ENCODE data around the gene RRAGA.
"Not testable (repeated sequence)": the region's sequence is repeated elsewhere in the genome, so short reads cannot be mapped to it uniquely, and the experiment has no call there.

Gene RRAGA

DNA sequence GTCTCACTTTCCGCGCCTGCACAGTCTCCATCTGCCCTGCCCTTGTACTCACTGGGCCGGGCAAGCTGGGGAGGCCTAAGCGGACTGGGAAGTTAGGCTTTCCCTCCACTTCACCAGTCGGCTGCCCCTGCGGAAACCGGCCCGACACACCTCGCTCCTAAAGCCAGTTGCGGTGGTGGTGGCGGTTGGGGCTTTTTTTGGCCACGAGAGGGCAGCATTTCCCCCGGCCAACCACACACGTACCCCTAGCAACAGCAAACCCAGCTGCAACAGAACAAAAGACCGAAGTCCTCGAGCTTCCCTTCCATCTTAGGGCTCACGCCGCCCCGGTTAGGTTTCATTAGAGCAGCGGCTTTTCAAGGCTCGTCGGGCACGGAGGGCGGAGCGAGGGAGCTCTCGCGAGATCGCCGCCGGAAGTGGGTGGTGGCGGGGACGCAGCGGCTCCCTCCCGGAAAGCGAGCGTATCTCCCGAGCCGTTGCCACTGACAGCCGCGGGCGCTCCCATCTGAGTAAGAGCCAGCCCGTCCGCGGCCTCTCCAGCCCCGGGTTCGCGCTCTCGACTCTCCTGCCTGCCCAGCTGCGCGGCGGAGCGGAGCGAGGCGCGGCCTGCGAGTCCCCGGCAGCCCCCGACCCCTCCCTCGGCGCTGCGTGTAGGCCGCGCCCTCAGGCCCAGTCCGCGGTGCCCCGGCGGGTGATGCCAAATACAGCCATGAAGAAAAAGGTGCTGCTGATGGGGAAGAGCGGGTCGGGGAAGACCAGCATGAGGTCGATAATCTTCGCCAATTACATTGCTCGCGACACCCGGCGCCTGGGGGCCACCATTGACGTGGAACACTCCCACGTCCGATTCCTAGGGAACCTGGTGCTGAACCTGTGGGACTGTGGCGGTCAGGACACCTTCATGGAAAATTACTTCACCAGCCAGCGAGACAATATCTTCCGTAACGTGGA lies at the start of gene RRAGA:
Gene RRAGA, plus strand, starts transcription at position 462 of the 951 bp plus-strand sequence. Its CDS starts 233 bp downstream, at position 695.
- DNase-seq: peak; percentile 97

GRCh38 chr9:19000133-19000532 lies 49.1 kb upstream of the RRAGA start:
- DNase-seq: no peak

DNA sequence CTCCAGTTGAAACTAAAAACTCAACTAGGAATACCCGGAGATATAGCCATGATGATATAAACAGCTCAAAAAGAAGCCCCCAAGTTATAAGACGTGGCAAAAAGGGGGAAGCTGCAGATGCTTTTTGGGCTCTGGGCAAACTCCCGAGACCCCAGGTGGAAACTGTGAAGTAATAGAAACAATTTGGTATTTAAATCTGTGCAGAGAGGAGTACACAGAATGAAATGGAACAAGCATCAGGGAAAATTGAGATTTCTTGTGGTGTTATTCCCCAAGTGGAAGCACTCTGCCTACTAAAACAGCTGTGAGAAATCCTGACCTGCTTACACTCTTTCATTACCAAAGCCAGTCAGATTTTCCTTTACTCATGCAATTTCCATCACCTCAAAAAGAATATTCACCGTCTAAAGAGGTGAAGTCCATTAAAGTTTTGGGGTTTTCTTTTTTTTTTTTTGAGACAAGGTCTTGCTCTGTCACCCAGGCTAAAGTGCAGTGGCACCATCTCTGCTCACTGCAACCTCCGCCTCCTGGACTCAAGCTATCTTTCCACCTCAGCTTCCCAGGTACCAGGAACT lies 39.7 kb upstream of the RRAGA start:
- no peak for DNase-seq

DNA sequence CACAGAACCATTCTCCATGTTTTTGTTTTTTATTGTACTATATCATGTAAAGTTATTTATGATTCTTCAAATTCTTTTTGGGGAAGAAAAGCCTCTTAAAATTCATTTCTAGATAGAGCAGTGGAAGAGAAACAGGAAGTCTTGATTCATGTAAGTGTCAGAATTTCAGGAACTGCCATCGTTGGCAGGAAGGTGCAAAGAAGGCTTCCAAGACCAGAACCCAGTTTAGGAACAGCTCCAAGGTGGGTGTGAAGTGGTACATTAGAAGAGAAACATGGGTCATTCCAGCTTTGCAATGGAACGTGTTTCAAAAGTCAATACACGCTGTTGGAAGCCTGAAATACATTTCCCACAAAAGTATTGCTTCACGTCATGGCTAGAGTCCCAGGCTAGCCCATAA lies 31.0 kb upstream of the RRAGA start:
- DNase-seq: no peak

- DNase-seq: no peak
These were observed 28.3 kb upstream of the RRAGA start for GRCh38 chr9:19020886-19021455.

- not testable (repeated sequence) for DNase-seq
These were observed 27.6 kb upstream of the RRAGA start for GRCh38 chr9:19021649-19022048.

DNA sequence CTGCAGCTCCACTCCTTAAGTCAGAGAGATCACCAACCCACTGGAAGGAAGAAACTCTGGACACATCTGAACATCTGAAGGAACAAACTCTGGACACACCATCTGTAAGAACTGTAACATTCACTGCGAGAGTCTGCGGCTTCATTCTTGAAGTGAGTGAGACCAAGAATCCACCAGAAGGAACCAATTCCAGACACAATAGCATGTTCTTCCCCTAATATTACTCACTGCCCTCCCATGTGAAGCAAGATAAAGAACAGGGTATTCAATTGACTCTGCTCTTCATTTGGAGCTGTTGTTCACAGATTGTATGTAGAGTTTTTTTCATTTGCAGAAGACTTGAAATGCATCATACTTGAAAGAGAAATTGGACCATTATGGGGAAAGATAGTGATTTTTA lies 27.0 kb upstream of the RRAGA start:
- no peak for DNase-seq

GRCh38 chr9:19023078-19023477 lies 26.1 kb upstream of the RRAGA start:
- DNase-seq: no peak

- DNase-seq: no peak
These were observed 22.9 kb upstream of the RRAGA start for GRCh38 chr9:19026375-19026774.

- DNase-seq: no peak
These were observed 21.4 kb upstream of the RRAGA start for GRCh38 chr9:19027825-19028224.

- DNase-seq: peak; percentile 74
These were observed 20.3 kb upstream of the RRAGA start for GRCh38 chr9:19028835-19029451.

- no peak for DNase-seq
These were observed 18.3 kb upstream of the RRAGA start for GRCh38 chr9:19030899-19031298.

- no peak for DNase-seq
These were observed 16.8 kb upstream of the RRAGA start for GRCh38 chr9:19032406-19032805.

- DNase-seq: no peak
These were observed 16.2 kb upstream of the RRAGA start, which contains the start of gene SAXO1 for GRCh38 chr9:19033015-19033414. Gene SAXO1, minus strand, starts transcription at chr9:19033209. Its CDS starts 301 bp downstream, at chr9:19032908.

DNA sequence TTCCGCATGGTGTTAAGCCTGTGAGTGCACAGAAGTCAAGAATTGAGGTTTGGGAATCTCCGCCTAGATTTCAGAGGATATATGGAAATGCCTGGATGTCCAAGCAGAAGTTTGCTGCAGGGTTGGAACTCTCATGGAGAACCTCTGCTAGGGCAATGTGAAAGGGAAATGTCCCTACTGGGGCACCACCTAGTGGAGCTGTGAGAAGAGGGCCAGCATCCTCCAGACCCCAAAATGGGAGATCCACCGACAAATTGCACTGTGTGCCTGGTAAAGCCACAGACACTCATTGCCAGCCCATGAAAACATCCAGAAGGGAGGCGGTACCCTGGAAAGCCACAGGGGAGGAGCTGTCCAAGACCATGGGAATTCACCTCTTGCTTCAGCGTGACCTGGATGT lies 12.6 kb upstream of the RRAGA start:
- no peak for DNase-seq

DNA sequence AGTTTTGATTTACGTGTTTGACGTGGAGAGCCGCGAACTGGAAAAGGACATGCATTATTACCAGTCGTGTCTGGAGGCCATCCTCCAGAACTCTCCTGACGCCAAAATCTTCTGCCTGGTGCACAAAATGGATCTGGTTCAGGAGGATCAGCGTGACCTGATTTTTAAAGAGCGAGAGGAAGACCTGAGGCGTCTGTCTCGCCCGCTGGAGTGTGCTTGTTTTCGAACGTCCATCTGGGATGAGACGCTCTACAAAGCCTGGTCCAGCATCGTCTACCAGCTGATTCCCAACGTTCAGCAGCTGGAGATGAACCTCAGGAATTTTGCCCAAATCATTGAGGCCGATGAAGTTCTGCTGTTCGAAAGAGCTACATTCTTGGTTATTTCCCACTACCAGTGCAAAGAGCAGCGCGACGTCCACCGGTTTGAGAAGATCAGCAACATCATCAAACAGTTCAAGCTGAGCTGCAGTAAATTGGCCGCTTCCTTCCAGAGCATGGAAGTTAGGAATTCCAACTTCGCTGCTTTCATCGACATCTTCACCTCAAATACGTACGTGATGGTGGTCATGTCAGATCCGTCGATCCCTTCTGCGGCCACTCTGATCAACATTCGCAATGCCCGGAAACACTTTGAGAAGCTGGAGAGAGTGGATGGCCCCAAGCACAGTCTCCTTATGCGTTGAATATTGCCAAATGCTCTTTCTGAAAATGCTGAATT lies 850 bp downstream of the RRAGA start:
- peak; percentile 30 for DNase-seq

DNA sequence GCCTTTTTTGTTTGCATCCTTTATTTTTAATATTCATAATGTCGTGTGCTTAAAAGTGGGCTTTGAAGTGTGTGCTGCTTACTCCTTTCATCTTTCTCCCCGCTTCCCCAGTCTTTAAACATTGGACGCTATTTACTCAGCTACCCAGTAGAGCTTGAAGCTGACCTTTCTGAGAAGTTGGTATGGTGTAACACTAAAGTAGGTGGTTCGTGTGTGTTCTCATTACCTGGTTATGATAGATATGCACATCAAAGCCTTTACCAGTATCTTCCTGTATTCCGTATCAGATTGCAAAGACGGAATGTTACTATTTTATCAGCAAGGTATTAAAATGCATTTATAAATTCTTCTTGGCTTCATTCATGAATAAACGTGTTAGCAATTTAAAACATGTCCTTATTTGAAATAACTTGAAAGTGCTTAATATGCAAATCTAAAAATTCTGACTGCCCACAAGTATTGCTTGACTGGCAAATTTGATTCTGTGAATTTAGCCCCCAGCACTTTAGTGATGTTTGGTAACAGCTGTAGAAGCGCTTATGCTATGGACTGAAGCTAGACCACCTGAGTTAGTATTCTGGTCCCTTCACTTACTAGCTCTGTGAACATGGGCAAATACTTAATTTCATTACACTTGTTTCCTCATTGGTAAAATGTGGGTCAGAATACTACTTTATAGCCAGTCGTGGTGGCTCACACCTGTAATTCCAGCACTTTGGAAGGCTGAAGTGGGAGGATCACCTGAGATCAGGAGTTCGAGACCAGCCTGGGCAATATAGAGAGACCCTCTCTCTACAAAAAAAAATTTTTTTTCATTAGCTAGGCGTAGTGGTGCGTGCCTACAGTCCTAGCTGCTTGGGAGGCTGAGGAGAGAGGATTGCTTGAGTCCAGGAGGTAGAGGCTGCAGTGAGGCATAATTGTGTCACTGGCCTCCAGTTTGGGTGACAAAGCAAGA lies 1.7 kb downstream of the RRAGA start:
- no peak for DNase-seq

- DNase-seq: no peak
These were observed 7.8 kb downstream of the RRAGA start for GRCh38 chr9:19057033-19057432.

GRCh38 chr9:19074229-19074628 lies 25.0 kb downstream of the RRAGA start:
- DNase-seq: no peak

DNA sequence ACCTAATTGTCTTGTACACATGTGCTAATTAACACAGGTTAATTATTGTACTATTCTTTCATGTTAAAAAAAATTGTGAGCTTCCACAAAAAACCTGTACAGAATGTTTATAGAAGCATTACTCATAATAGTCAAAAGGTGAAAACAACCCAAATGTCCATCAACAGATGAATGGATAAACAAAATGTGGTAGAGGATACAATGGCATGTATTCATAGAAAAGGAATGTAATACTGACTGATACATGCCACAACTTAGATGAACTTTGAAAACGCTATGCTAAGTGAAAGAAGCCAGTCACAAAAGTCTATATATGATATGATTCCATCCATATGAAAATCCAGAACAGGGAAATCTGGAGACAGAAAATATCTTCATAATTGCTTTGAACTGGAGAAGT lies 25.6 kb downstream of the RRAGA start:
- DNase-seq: no peak

DNA sequence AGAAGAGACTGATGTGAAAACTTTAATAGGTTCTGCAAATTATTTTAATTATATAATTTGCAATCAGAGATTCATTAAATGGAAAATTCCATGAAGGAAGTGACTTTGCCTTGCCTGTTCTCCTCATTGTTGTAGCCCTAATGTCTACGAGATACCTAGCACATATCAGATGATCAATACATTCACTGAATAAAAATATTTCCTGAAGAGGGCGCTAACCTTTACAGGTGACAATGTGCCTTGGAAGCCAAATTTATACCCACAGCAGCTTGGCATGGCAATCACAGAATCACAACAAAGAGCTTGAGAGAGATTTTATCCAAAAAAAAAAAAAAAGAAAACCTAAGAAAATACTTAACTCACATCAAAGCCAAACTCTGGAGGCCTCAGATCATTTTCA lies 36.1 kb downstream of the RRAGA start:
- DNase-seq: peak; percentile 24
